Measurements from ENCODE around the gene PSMC2.
"Not testable (repeated sequence)": the region's sequence is repeated elsewhere in the genome, so short reads cannot be mapped to it uniquely, and the experiment has no call there.

DNA sequence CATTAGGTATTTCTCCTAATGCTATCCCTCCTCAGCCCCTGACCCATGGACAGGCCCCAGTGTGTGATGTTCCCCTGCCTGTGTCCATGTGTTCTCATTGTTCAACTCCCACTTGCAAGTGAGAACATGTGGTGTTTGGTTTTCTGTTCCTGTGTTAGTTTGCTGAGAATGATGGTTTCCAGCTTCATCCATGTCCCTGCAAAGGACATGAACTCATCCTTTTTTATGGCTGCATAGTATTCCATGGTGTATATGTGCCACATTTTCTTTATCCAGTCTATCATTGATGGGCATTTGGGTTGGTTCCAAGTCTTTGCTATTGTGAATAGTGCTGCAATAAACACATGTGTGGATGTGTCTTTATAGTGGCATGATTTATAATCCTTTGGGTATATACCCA is 52.2 kb downstream of the PSMC2 start:
- TF ChIP-seq CTCF, EZH2, EZH2phosphoT487 (IDR thresholded peaks at IDR 0.05): not testable (repeated sequence)

Measured in neural progenitor cell (in vitro differentiated cells).